Measurements from ENCODE around the gene OR9A4. TPM values are rescaled to one million over a fixed set of nuclear protein-coding genes. Genes with fewer than 3 reads are reported as not detected.

Gene OR9A4
- total RNA-seq, 1 experiment from 2014 or later: not detected

- no CpG with 5 or more reads among the region's 5 CpGs for WGBS (ENCODE audit: extremely low coverage, insufficient read length, low lambda C conversion rate)
- H3K27me3 ChIP-seq (ENCODE audit: insufficient read depth, low read length): no peaks in the 10 kb centered on the region; the same call in 1 of the 2 replicates
- no peak overlapping the region for H2AK5ac ChIP-seq (ENCODE audit: insufficient read length, low read length)
- TF ChIP-seq CTCF (conservative IDR thresholded peaks at IDR 0.05): no peak
- H2AFZ ChIP-seq (ENCODE audit: low read length): no peak overlapping the region
- Mint-ChIP-seq H3K27me3 (ENCODE audit: low read depth) (peaks cover 2% of the 10 kb centered on the region; the same call in 1 of the 2 replicates), H3K27ac (no peak overlapping the region), H3K9me3 (0 out of 5 replicates have a peak, but pooled peaks cover 0 to 2% of the 10 kb centered on the region in 2 experiments), H3K36me3 (ENCODE audit: insufficient read depth in 1 of 3, low read depth in 3 of 3) (peaks cover 0 to 2% (median 0%) of the 10 kb centered on the region in 3 experiments; a peak in 1 of 7 replicates), H3K4me3 (no peak overlapping the region), H3K4me1 (peaks cover 7% of the 10 kb centered on the region in 2 experiments)
- H4K8ac ChIP-seq (replicated peaks; ENCODE audit: insufficient read length, low read depth, low read length): no peak overlapping the region
- H2BK20ac ChIP-seq (ENCODE audit: low read depth, low read length, poor library complexity, severe bottlenecking): no peak overlapping the region
- no peak overlapping the region for H3K4ac ChIP-seq (ENCODE audit: low read depth, low read length)
- no peak overlapping the region for H2BK120ac ChIP-seq (ENCODE audit: low read depth, low read length, poor library complexity, severe bottlenecking)
- H3K9ac ChIP-seq (ENCODE audit: extremely low read depth, insufficient read length, low read length): no peak overlapping the region
- no peak overlapping the region for H4K5ac ChIP-seq (ENCODE audit: insufficient read length, low read depth, low read length)
- no peaks in the 10 kb centered on the region for H4K20me1 ChIP-seq (ENCODE audit: control insufficient read depth, insufficient read depth, insufficient read length)
- H3K79me2 ChIP-seq (ENCODE audit: insufficient read depth, low read length): no peaks in the 10 kb centered on the region
- no peak overlapping the region for H3K4me2 ChIP-seq (ENCODE audit: insufficient read depth, insufficient read length, low read length)
- no peak overlapping the region for H3K27ac ChIP-seq (ENCODE audit: insufficient read length, low read depth, low read length)
- H3K9me3 ChIP-seq (ENCODE audit: control insufficient read depth, low read depth, low read length): no peaks in the 10 kb centered on the region
- no peak overlapping the region for H2BK5ac ChIP-seq (ENCODE audit: insufficient read length, low read length)
- no peak overlapping the region for H3T11ph ChIP-seq (ENCODE audit: low read length)
- no peaks in the 10 kb centered on the region for H3K4me1 ChIP-seq (ENCODE audit: insufficient read depth, low read length)
- H3K79me1 ChIP-seq (ENCODE audit: insufficient read depth, low read depth, low read length, poor library complexity, severe bottlenecking): no peaks in the 10 kb centered on the region
- H2BK15ac ChIP-seq (ENCODE audit: low read depth, low read length): no peak overlapping the region; the same call in 1 of the 2 replicates
- no peak overlapping the region for H3K56ac ChIP-seq (ENCODE audit: insufficient read length, low read depth, low read length)
- H3K23ac ChIP-seq (ENCODE audit: insufficient read length, low read depth, low read length): no peak overlapping the region
- no peak overlapping the region for H3K18ac ChIP-seq (ENCODE audit: insufficient read length, low read depth, low read length)
- H4K91ac ChIP-seq (ENCODE audit: insufficient read length, low read depth, low read length): no peak overlapping the region
- no peak overlapping the region for H3K14ac ChIP-seq (ENCODE audit: insufficient read depth, low read length)
- no peak for DNase-seq
- H2BK12ac ChIP-seq (ENCODE audit: insufficient read length, low read depth, low read length): no peak overlapping the region
- no peaks in the 10 kb centered on the region for H3K23me2 ChIP-seq (ENCODE audit: insufficient read length, low read depth, low read length, poor library complexity, severe bottlenecking)
These were observed 35.2 kb upstream of the OR9A4 start for GRCh38 chr7:141880960-141881359.
